HFFc6 (cell line): ENCODE measurements around the gene DGUOK. TPM values are rescaled to one million over a fixed set of nuclear protein-coding genes. Genes with fewer than 3 reads are reported as not detected.
"Not testable (repeated sequence)": the region's sequence is repeated elsewhere in the genome, so short reads cannot be mapped to it uniquely, and the experiment has no call there.

ENCODE experiments used
- DNase-seq: peaks from one replicate; pipeline ENCODE4 v3.0.0-alpha.2; 2018
- H3K27ac Mint-ChIP-seq: 2 replicates; pipeline ENCODE4 v1.8.0; 2020; ENCODE audit warnings: mild to moderate bottlenecking, mixed read lengths
- H3K27me3 Mint-ChIP-seq: 2 replicates; pipeline ENCODE4 v1.8.0; 2021; ENCODE audit warnings: mild to moderate bottlenecking, moderate library complexity, mixed read lengths; ENCODE audit not compliant: insufficient read depth
- H3K36me3 Mint-ChIP-seq: 2 replicates; pipeline ENCODE4 v1.8.0; 2021; ENCODE audit warnings: low read depth, mixed read lengths
- H3K4me1 Mint-ChIP-seq: 2 replicates; pipeline ENCODE4 v1.8.0; 2020; ENCODE audit warnings: low read depth, mixed read lengths
- H3K4me3 Mint-ChIP-seq: 2 replicates; pipeline ENCODE4 v1.8.0; 2020; ENCODE audit warnings: mild to moderate bottlenecking, moderate library complexity, mixed read lengths
- H3K9me3 Mint-ChIP-seq: 2 replicates; pipeline ENCODE4 v1.8.0; 2020; ENCODE audit warnings: mild to moderate bottlenecking, mixed read lengths
- total RNA-seq, 6 experiments: library from RNA; stranded (reverse); fragmentation: NEBNext Ultra II Directional; extraction: Animal tissue kit (Norgen Biotek cat#: 25700); gene quantifications; 2 replicates in 1 of 6; 3 replicates in 5 of 6; pipeline ENCODE4 v1.2.3, GENCODE V29; 2021
- TF ChIP-seq, protein P1 (sequence below): fragments of 200-600 bp; sonication (generic); IDR thresholded peaks from 2 replicates; pipeline ENCODE4 v1.5.0; 2021; ENCODE audit warnings: antibody characterized with exemption, mild to moderate bottlenecking

DGUOK gene
- total RNA-seq, 6 experiments from 2014 or later: 63.2 to 73.3 (median 69.3) TPM

DNA sequence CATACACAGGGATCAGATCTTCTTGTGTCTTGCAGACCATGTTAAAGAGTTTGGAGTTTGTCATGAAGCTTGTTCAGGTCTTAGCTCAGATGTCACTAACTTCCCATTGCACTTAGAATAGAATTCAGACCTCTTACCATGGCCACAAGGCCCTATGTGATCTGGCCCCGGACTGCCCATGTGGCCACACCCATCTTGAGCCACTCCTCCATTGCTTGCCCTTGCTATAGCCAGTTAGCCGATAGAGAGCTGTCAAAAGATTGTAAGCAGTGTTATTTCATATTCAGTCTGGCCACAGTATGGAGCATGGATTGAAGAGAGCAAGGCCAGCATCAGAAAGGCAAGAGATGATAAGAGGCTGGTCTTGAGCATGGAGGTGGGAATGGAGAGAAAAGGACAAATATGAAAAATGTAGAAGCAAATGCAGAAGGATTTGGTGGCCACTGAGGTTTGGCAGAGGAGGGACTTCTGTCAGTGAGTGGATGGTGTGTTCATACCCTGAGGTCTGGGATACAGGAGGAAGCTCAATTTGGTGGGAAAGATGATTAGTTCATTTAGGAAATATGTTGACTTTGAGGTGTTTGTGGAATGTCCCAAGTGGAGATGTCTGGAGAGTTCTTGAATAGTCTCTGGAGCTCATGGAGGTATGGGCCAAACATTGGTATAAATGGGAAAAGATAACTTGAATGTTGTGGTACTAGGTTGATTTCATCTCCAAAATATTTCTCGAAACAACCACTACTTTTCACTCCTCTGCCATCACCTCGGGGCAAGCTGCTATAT is 10.6 kb downstream of the DGUOK start:
- TF ChIP-seq, protein P1, sequence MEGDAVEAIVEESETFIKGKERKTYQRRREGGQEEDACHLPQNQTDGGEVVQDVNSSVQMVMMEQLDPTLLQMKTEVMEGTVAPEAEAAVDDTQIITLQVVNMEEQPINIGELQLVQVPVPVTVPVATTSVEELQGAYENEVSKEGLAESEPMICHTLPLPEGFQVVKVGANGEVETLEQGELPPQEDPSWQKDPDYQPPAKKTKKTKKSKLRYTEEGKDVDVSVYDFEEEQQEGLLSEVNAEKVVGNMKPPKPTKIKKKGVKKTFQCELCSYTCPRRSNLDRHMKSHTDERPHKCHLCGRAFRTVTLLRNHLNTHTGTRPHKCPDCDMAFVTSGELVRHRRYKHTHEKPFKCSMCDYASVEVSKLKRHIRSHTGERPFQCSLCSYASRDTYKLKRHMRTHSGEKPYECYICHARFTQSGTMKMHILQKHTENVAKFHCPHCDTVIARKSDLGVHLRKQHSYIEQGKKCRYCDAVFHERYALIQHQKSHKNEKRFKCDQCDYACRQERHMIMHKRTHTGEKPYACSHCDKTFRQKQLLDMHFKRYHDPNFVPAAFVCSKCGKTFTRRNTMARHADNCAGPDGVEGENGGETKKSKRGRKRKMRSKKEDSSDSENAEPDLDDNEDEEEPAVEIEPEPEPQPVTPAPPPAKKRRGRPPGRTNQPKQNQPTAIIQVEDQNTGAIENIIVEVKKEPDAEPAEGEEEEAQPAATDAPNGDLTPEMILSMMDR: no peak
- H3K27ac Mint-ChIP-seq: no peak overlapping the region
- H3K36me3 Mint-ChIP-seq: peaks cover 37% of the 10 kb centered on the region
- H3K4me1 Mint-ChIP-seq: peaks cover 76% of the 10 kb centered on the region
- H3K4me3 Mint-ChIP-seq: no peak overlapping the region
- no peaks in the 10 kb centered on the region for H3K9me3 Mint-ChIP-seq
- no peak for DNase-seq
- H3K27me3 Mint-ChIP-seq: no peaks in the 10 kb centered on the region

DNA sequence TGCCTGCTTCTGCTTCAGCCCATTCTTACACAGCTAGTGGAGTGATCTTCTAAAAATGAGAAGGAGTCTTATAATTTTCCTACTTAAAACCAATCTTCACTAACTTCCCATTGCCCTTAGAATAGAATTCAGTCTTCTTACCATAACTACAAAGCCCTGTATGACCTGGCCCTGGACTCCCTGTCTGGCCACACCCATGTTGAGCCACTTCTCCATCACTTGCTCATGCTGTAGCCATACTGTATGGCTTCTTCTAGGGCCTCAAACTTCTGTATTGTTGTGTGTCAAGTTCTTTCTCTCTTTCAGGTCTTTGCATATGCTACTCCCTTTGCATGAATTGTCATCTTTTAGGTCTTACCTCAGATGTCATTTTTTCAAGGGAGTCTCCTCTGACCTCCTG is 11.2 kb downstream of the DGUOK start:
- peaks cover 70% of the 10 kb centered on the region for H3K4me1 Mint-ChIP-seq
- DNase-seq: no peak
- H3K27ac Mint-ChIP-seq: no peak overlapping the region
- no peak overlapping the region for H3K4me3 Mint-ChIP-seq
- H3K9me3 Mint-ChIP-seq: no peaks in the 10 kb centered on the region
- TF ChIP-seq, protein P1: no peak
- H3K36me3 Mint-ChIP-seq: peaks cover 36% of the 10 kb centered on the region
- no peaks in the 10 kb centered on the region for H3K27me3 Mint-ChIP-seq

DNA sequence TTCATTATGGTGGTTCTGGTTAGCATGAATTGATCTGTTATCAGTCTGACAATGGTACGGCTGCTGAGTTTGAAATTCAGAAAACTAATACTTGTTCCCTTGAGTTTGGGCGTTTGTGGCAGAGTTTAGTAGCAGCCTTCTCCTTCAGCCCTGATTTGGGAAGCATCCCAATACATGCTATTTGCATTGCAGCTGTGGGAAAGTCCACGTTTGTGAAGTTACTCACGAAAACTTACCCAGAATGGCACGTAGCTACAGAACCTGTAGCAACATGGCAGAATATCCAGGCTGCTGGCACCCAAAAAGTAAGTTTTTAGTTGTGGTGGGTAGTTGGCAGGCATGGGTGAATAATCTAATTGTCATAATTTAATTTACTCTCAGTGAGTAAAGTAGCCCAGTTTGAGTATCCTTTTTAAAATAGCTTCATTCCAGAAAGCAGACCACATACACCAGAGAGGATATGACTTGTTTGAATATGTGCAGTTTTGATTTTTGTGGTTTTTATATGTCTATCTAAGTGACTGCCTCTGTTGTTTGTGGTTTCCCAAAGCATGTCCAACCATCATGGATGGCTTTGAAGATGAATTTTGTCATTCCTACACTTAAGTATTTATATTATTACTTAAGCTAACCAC is 12.2 kb downstream of the DGUOK start:
- no peaks in the 10 kb centered on the region for H3K27me3 Mint-ChIP-seq
- no peak overlapping the region for H3K4me3 Mint-ChIP-seq
- TF ChIP-seq, protein P1: no peak
- no peaks in the 10 kb centered on the region for H3K9me3 Mint-ChIP-seq
- H3K27ac Mint-ChIP-seq: peak overlapping the region; percentile 51
- peak; percentile 73 for DNase-seq
- peaks cover 30% of the 10 kb centered on the region for H3K36me3 Mint-ChIP-seq
- H3K4me1 Mint-ChIP-seq: peaks cover 63% of the 10 kb centered on the region

DNA sequence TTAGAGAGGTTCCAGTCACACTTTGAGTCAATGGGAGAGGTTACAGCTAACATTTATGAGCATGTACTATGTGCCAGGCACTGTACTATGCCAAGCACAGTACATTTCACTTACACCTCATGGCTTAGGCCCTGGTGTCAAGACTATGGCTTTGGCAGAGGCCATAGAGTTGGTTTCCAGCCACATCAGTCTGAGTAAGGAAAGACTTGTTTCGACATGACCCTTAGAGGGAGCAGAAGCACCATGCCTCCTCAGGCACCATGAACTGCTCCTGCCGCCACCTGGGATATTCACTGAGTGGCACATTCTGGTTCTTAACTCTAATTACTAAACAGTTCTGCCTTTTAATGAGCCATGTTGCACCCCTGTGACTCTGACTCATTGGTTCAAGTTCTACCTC is 12.7 kb downstream of the DGUOK start:
- TF ChIP-seq, protein P1: peak; percentile 37
- Mint-ChIP-seq H3K4me3 (no peak overlapping the region), H3K4me1 (peaks cover 63% of the 10 kb centered on the region), H3K9me3 (no peaks in the 10 kb centered on the region), H3K27me3 (no peaks in the 10 kb centered on the region), H3K36me3 (peaks cover 31% of the 10 kb centered on the region), H3K27ac (peak overlapping the region; percentile 56)
- peak; percentile 49 for DNase-seq

DNA sequence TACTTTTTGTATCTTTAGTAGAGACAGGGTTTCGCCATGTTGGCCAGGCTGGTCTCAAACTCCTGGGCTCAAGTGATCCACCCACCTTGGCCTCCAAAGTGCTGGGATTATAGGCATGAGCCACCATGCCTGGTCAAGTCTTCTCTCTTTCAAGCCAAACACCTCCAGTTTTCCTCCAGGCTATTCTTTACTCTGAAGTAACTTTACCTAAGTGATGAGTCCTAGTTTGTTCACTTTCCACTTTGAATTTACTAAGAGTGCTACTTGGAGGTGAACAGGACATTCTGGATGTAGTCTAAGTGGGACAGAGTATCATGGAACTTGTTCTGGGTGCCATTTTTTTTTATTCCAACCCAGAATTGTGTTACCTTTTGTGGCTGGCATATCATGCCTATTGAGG is 13.4 kb downstream of the DGUOK start:
- not testable (repeated sequence) for H3K27me3 Mint-ChIP-seq, H3K9me3 Mint-ChIP-seq, H3K27ac Mint-ChIP-seq, DNase-seq, H3K4me3 Mint-ChIP-seq
- H3K36me3 Mint-ChIP-seq: peaks cover 38% of the 10 kb centered on the region
- peaks cover 61% of the 10 kb centered on the region for H3K4me1 Mint-ChIP-seq

DNA sequence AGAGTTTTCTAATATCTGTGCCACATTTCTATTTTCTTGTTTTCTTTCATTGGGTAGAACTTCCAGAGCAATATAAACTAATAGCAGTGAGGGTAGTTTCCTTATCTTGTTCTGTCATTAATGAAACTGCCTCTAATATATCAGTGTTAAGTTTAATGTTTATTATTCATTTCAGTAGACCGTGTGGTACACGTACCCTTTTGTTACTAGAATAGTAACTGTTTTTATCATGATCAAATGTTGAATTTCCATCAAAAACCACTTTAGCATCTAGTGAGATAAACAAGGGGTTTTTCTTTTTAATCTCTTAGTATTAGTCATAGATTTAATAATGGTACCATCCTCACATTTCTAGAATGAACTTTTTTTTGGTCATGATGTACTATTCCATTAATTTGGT is 16.0 kb downstream of the DGUOK start:
- H3K27me3 Mint-ChIP-seq: no peaks in the 10 kb centered on the region
- DNase-seq: no peak
- no peaks in the 10 kb centered on the region for H3K9me3 Mint-ChIP-seq
- TF ChIP-seq, protein P1: no peak
- peaks cover 35% of the 10 kb centered on the region for H3K4me1 Mint-ChIP-seq
- peaks cover 30% of the 10 kb centered on the region for H3K36me3 Mint-ChIP-seq
- no peak overlapping the region for H3K4me3 Mint-ChIP-seq
- H3K27ac Mint-ChIP-seq: no peak overlapping the region
